CD4-positive, alpha-beta T cell treated with Interleukin-6 for 4 hours (primary cell): ENCODE results near the gene TBC1D20.
"Not testable (repeated sequence)": the region's sequence is repeated elsewhere in the genome, so short reads cannot be mapped to it uniquely, and the experiment has no call there.

Source experiments
- DNase-seq: peaks from one replicate; pipeline ENCODE4 v3.0.0-alpha.2; 2020; ENCODE audit warnings: mixed read lengths

Gene TBC1D20

DNA sequence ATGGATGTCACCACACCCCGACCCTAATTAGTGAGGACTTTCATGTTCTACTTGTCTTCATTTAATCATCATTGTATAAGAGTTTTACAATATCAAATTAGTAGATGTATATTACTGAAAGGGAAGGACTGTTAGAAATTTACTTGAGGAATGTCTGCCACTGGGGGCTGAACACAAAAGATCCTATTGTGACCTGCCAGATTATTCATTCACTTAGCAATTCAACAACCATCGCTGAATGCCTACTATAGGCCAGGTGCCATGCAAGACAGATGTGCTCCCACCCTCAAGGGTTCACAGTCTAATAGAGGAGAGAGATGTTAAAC, 62.2 kb downstream of the TBC1D20 start:
- DNase-seq: no peak

GRCh38 chr20:399182-399707, 63.1 kb downstream of the TBC1D20 start:
- no peak for DNase-seq

- DNase-seq: no peak
These were observed 64.7 kb downstream of the TBC1D20 start for GRCh38 chr20:397432-398237.

DNA sequence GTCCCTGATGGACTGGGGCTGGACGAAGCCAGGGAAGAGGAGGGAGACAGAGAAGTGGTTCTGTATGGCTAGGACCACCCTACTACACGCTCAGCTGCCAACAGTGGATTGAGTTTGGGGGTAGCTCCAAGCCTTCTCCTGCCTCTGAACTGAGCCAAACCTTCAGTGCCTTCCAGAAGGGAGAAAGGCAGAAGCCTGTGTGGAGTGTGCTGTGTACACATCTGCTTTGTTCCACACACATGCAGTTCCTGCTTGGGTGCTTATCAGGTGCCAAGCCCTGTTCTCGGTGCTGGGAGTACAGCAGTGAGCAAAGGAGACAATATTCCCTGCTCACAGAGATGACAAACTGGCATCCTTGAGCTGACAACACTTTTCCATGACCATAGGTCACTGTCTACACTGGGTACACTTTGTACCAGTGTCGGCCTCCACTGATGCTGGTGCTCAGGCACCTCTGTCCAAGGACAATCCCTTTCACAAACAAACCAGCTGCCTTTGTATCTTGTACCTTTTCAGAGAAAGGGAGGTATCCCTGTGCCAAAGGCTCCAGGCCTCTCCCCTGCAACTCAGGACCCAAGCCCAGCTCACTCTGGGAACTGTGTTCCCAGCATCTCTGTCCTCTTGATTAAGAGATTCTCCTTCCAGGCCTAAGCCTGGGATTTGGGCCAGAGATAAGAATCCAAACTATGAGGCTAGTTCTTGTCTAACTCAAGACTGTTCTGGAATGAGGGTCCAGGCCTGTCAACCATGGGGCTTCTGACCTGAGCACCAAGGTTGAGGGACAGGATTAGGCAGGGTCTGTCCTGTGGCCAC, 65.5 kb downstream of the TBC1D20 start:
- no peak for DNase-seq

DNA sequence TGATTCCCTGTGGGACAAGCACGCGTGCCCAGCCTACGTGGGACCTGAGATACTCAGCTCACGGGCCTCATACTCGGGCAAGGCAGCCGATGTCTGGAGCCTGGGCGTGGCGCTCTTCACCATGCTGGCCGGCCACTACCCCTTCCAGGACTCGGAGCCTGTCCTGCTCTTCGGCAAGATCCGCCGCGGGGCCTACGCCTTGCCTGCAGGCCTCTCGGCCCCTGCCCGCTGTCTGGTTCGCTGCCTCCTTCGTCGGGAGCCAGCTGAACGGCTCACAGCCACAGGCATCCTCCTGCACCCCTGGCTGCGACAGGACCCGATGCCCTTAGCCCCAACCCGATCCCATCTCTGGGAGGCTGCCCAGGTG, 66.1 kb downstream of the TBC1D20 start:
- DNase-seq: no peak

- not testable (repeated sequence) for DNase-seq
These were observed 69.0 kb downstream of the TBC1D20 start for GRCh38 chr20:393296-393695.

- DNase-seq: no peak
These were observed 71.2 kb downstream of the TBC1D20 start for GRCh38 chr20:391041-391711.

DNA sequence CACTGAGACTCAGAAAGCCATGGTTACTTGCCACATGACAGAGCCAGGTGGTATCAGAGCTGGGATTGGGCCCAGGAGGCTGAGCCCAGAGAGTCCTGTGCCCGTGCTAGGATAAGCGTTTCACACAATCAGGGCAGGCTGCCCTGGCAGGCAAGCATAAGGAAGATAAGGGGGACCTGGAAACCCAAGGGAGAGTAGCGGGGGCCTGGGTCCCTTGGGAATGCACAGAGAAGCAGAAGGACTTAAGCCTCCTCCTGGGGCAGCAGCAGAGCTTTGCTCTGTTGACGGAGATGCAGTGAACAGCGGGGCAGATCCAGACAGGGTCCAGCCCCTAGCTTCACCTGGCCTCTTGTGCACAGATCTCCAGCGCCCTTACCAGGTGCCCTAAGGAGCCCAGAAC, 73.1 kb downstream of the TBC1D20 start:
- DNase-seq: no peak

- no peak for DNase-seq
These were observed 74.0 kb downstream of the TBC1D20 start for GRCh38 chr20:388034-388994.

GRCh38 chr20:387520-387919, 74.8 kb downstream of the TBC1D20 start:
- DNase-seq: no peak

GRCh38 chr20:386634-387033, 75.7 kb downstream of the TBC1D20 start:
- DNase-seq: not testable (repeated sequence)
